CD14-positive monocyte (primary cell): ENCODE measurements around the gene ATRN. TPM values are rescaled to one million over a fixed set of nuclear protein-coding genes. Genes with fewer than 3 reads are reported as not detected.
A peak's percentile ranks its signal among the peaks of the same experiment; 100 is the strongest.

ENCODE experiments used
- DNase-seq, 3 donors: peaks; one replicate each; pipeline ENCODE4 v3.0.0-alpha.2; 2011 to 2022
- H2AFZ ChIP-seq: 2 replicates; pipeline ENCODE4 v1.6.0; 2012; ENCODE audit warnings: mild to moderate bottlenecking, low read depth, low read length, inconsistent platforms; ENCODE audit not compliant: insufficient read depth, poor library complexity, severe bottlenecking
- H3K27ac ChIP-seq, 2 donors: 1 replicate in 1 of 2; 2 replicates in 1 of 2; pipeline ENCODE4 v1.5.1; 2012 to 2013; ENCODE audit warnings: low read length in 2 of 2, control low read depth in 1 of 2, inconsistent platforms in 1 of 2, low read depth in 1 of 2, mild to moderate bottlenecking in 1 of 2
- H3K27me3 ChIP-seq, 2 donors: one replicate each; pipeline versions ENCODE4 v1.6.0 to v1.6.1; 2011 to 2013; ENCODE audit warnings: low read length in 2 of 2; ENCODE audit not compliant: control insufficient read depth in 2 of 2, insufficient read depth in 2 of 2
- H3K36me3 ChIP-seq, 2 donors: replicated peaks in 1 of 2; 1 replicate in 1 of 2; 2 replicates in 1 of 2; pipeline versions ENCODE4 v1.5.1 to v1.6.1; 2012 to 2013; ENCODE audit warnings: low read length in 2 of 2, control low read depth in 1 of 2, inconsistent platforms in 1 of 2, mild to moderate bottlenecking in 1 of 2; ENCODE audit not compliant: insufficient read depth in 2 of 2, control insufficient read depth in 1 of 2
- H3K4me1 ChIP-seq, 2 donors: 1 replicate in 1 of 2; 2 replicates in 1 of 2; pipeline versions ENCODE4 v1.5.1 to v1.6.1; 2012 to 2013; ENCODE audit warnings: low read length in 2 of 2, control low read depth in 1 of 2, inconsistent platforms in 1 of 2, mild to moderate bottlenecking in 1 of 2, moderate library complexity in 1 of 2; ENCODE audit not compliant: insufficient read depth in 2 of 2, control insufficient read depth in 1 of 2
- H3K4me2 ChIP-seq: replicated peaks from 2 replicates; pipeline ENCODE3; 2012; ENCODE audit warnings: low read length, moderate library complexity, mild to moderate bottlenecking; ENCODE audit not compliant: poor library complexity, severe bottlenecking; ENCODE audit errors: extremely low read depth
- H3K4me3 ChIP-seq, 3 experiments: fragments of 200-600 bp in 1 of 3; sonication (generic) in 1 of 3; replicated peaks in 1 of 3; 1 replicate in 2 of 3; 2 replicates in 1 of 3; pipeline ENCODE4 v1.5.1; 2011 to 2013; ENCODE audit warnings: low read length in 3 of 3, mild to moderate bottlenecking in 3 of 3, control low read depth in 2 of 3, low read depth in 2 of 3, inconsistent platforms in 1 of 3, moderate library complexity in 1 of 3
- H3K79me2 ChIP-seq: 2 replicates; pipeline ENCODE4 v1.6.0; 2012; ENCODE audit warnings: mild to moderate bottlenecking, control low read depth, inconsistent platforms, low read length, moderate library complexity; ENCODE audit not compliant: insufficient read depth
- H3K9ac ChIP-seq: 2 replicates; pipeline ENCODE4 v1.6.0; 2017; ENCODE audit warnings: low read length, mild to moderate bottlenecking; ENCODE audit not compliant: insufficient read depth, poor library complexity, severe bottlenecking
- H3K9me3 ChIP-seq, 2 donors: replicated peaks in 1 of 2; 1 replicate in 1 of 2; 2 replicates in 1 of 2; pipeline versions ENCODE4 v1.5.1 to v1.6.1; 2012 to 2013; ENCODE audit warnings: low read length in 2 of 2, control low read depth in 1 of 2; ENCODE audit not compliant: control insufficient read depth in 1 of 2, insufficient read depth in 1 of 2
- H4K20me1 ChIP-seq: 2 replicates; pipeline ENCODE4 v1.6.0; 2012; ENCODE audit warnings: mild to moderate bottlenecking, low read length, control low read depth, moderate library complexity; ENCODE audit not compliant: insufficient read depth
- H3K27ac Mint-ChIP-seq, 7 donors: one replicate each; pipeline ENCODE4 v1.8.0; 2020; ENCODE audit warnings: mild to moderate bottlenecking in 7 of 7, mixed read lengths in 7 of 7, moderate library complexity in 6 of 7, inconsistent platforms in 2 of 7
- H3K27me3 Mint-ChIP-seq, 3 donors: one replicate each; pipeline ENCODE4 v1.8.0; 2021 to 2022; ENCODE audit warnings: low read depth in 3 of 3, mild to moderate bottlenecking in 3 of 3, mixed read lengths in 3 of 3, moderate library complexity in 3 of 3, inconsistent platforms in 1 of 3
- H3K36me3 Mint-ChIP-seq, 2 donors: one replicate each; pipeline ENCODE4 v1.8.0; 2020; ENCODE audit warnings: mixed read lengths in 2 of 2, inconsistent platforms in 1 of 2, mild to moderate bottlenecking in 1 of 2
- H3K4me1 Mint-ChIP-seq: one replicate; pipeline ENCODE4 v1.8.0; 2020; ENCODE audit warnings: mild to moderate bottlenecking, mixed read lengths
- H3K4me3 Mint-ChIP-seq, 2 donors: one replicate each; pipeline ENCODE4 v1.8.0; 2020; ENCODE audit warnings: mild to moderate bottlenecking in 2 of 2, mixed read lengths in 2 of 2, moderate library complexity in 1 of 2
- H3K9me3 Mint-ChIP-seq, 7 donors: one replicate each; pipeline ENCODE4 v1.8.0; 2020 to 2022; ENCODE audit warnings: mixed read lengths in 7 of 7, mild to moderate bottlenecking in 6 of 7, moderate library complexity in 6 of 7, inconsistent platforms in 2 of 7
- CTCF ChIP-seq: fragments of 200-600 bp; IDR thresholded peaks from one replicate; pipeline ENCODE4 v1.8.0; 2022; ENCODE audit warnings: antibody characterized with exemption, mild to moderate bottlenecking
- WGBS: methylation state at CpG from one replicate; pipeline ENCODE4 v1.1.5; 2013; ENCODE audit warnings: missing lambda C conversion rate; ENCODE audit not compliant: insufficient coverage; 5-methylcytosine and 5-hydroxymethylcytosine counted together
- intact Hi-C, 2 donors: fragments of 100-400 bp; cut with micrococcal nuclease; formaldehyde crosslinking; loops; one replicate each; pipeline versions ENCODE4 v1.15.0 to v1.15.1; 2023
- polyA plus RNA-seq, 3 donors: library from polyadenylated mRNA; depleted of rRNA in 1 of 3; unstranded in 2 of 3; stranded (reverse) in 1 of 3; fragments of 300-500 nt in 2 of 3; fragments of >200 nt in 1 of 3; fragmentation: Illumina TruSeq in 2 of 3; gene quantifications; 1 replicate in 2 of 3; 2 replicates in 1 of 3; pipeline ENCODE4 v1.2.3, GENCODE V29; 2012 to 2021

The ATRN gene
- polyA plus RNA-seq, 3 donors: 10.2 to 17.4 (median 11.5) TPM

- no peak overlapping the region for H3K4me3 ChIP-seq
- peaks cover under 1 to 10% of the 10 kb centered on the region in 2 donors for H3K4me1 ChIP-seq
- Mint-ChIP-seq H3K27ac (no peak overlapping the region), H3K36me3 (peaks cover 12 to 13% of the 10 kb centered on the region in 2 donors), H3K27me3 (no peaks in the 10 kb centered on the region), H3K4me3 (no peak overlapping the region), H3K9me3 (no peaks in the 10 kb centered on the region), H3K4me1 (peaks cover 25% of the 10 kb centered on the region)
- no peak overlapping the region for H3K4me2 ChIP-seq
- H3K27ac ChIP-seq: no peak overlapping the region
- intact Hi-C loops: no loop called here
- no peak for TF ChIP-seq CTCF
- H3K36me3 ChIP-seq: peaks cover 0 to 22% of the 10 kb centered on the region in 2 donors
- H3K9ac ChIP-seq: no peak overlapping the region
- WGBS: 100% methylated on average over 1 of the region's 5 CpGs
- DNase-seq: no peak
- peaks cover 58% of the 10 kb centered on the region for H3K79me2 ChIP-seq
- no peak overlapping the region for H2AFZ ChIP-seq
- no peaks in the 10 kb centered on the region for H3K9me3 ChIP-seq
- peaks cover 47% of the 10 kb centered on the region for H4K20me1 ChIP-seq
- no peaks in the 10 kb centered on the region for H3K27me3 ChIP-seq
These were observed 7.2 kb downstream of the ATRN start for GRCh38 chr20:3477861-3478544.

GRCh38 chr20:3479025-3479424 lies 8.2 kb downstream of the ATRN start:
- H3K4me3 Mint-ChIP-seq: no peak overlapping the region
- WGBS: no CpG with 5 or more reads among the region's 2 CpGs

More at GRCh38 chr20:3479025-3479424, 8.2 kb downstream of the ATRN start:
- Mint-ChIP-seq H3K4me1 (peaks cover 19% of the 10 kb centered on the region), H3K36me3 (peaks cover 5 to 13% of the 10 kb centered on the region in 2 donors), H3K27ac (peak overlapping the region in 3 of 7 donors; percentile 15 to 55 (median 44)), H3K27me3 (no peaks in the 10 kb centered on the region), H3K9me3 (no peaks in the 10 kb centered on the region)
- Histone ChIP-seq H3K9ac (no peak overlapping the region), H3K4me2 (no peak overlapping the region), H3K79me2 (peaks cover 57% of the 10 kb centered on the region), H3K4me1 (no peaks in the 10 kb centered on the region), H3K27me3 (no peaks in the 10 kb centered on the region), H3K9me3 (no peaks in the 10 kb centered on the region), H3K36me3 (peaks cover 0 to 22% of the 10 kb centered on the region in 2 donors), H2AFZ (no peak overlapping the region), H3K4me3 (no peak overlapping the region), H4K20me1 (peaks cover 47% of the 10 kb centered on the region), H3K27ac (no peak overlapping the region)
- intact Hi-C loops: no loop called here
- DNase-seq: no peak
- TF ChIP-seq CTCF: no peak
